GM23248 (cell line): ENCODE measurements around the gene TWNK. TPM values are rescaled to one million over a fixed set of nuclear protein-coding genes. Genes with fewer than 3 reads are reported as not detected.

Source experiments
- DNase-seq: peaks from one replicate; pipeline ENCODE4 v3.0.0-alpha.2; 2015
- H2AFZ ChIP-seq: fragments of 200-600 bp; sonication (generic); 2 replicates; pipeline ENCODE4 v1.6.1; 2016; ENCODE audit warnings: antibody characterized with exemption
- H3F3A ChIP-seq: fragments of 200-600 bp; sonication (generic); 2 replicates; pipeline ENCODE4 v1.6.1; 2016; ENCODE audit warnings: mild to moderate bottlenecking, antibody characterized with exemption, mixed run types; ENCODE audit not compliant: insufficient read depth
- H3K27ac ChIP-seq: fragments of 200-600 bp; sonication (generic); 2 replicates; pipeline ENCODE4 v1.5.1; 2016; ENCODE audit warnings: mild to moderate bottlenecking
- H3K27me3 ChIP-seq: fragments of 200-600 bp; sonication (generic); replicated peaks from 2 replicates; pipeline ENCODE4 v1.6.1; 2016; ENCODE audit warnings: mild to moderate bottlenecking; ENCODE audit not compliant: insufficient read depth
- H3K36me3 ChIP-seq: fragments of 200-600 bp; sonication (generic); 2 replicates; pipeline ENCODE4 v1.6.1; 2016; ENCODE audit warnings: low read depth, mild to moderate bottlenecking
- H3K4me1 ChIP-seq: fragments of 200-600 bp; sonication (generic); 2 replicates; pipeline ENCODE4 v1.6.1; 2016; ENCODE audit warnings: mild to moderate bottlenecking; ENCODE audit not compliant: insufficient read depth
- H3K4me2 ChIP-seq: fragments of 200-600 bp; sonication (generic); one replicate; pipeline ENCODE4 v1.6.1; 2016; ENCODE audit warnings: mild to moderate bottlenecking; ENCODE audit not compliant: unreplicated experiment
- H3K4me3 ChIP-seq: fragments of 200-600 bp; sonication (generic); 2 replicates; pipeline ENCODE4 v1.5.1; 2016; ENCODE audit warnings: mild to moderate bottlenecking
- H3K79me2 ChIP-seq: fragments of 200-600 bp; sonication (generic); 2 replicates; pipeline ENCODE4 v1.6.1; 2016; ENCODE audit warnings: mild to moderate bottlenecking; ENCODE audit not compliant: insufficient read depth
- H3K9ac ChIP-seq: fragments of 200-600 bp; sonication (generic); 2 replicates; pipeline ENCODE4 v1.6.1; 2016; ENCODE audit warnings: mild to moderate bottlenecking
- H3K9me2 ChIP-seq: fragments of 200-600 bp; sonication (generic); 2 replicates; pipeline ENCODE4 v1.6.1; 2016; ENCODE audit warnings: mixed run types, mild to moderate bottlenecking, moderate library complexity; ENCODE audit not compliant: insufficient read depth
- H3K9me3 ChIP-seq: fragments of 200-600 bp; sonication (generic); one replicate; pipeline ENCODE4 v1.6.1; 2017; ENCODE audit warnings: low read depth
- H4K20me1 ChIP-seq: fragments of 200-600 bp; sonication (generic); 2 replicates; pipeline ENCODE4 v1.6.0; 2016; ENCODE audit not compliant: insufficient read depth
- EZH2 ChIP-seq: fragments of 200-600 bp; sonication (generic); IDR thresholded peaks from 2 replicates; pipeline ENCODE4 v1.6.1; 2018; ENCODE audit warnings: antibody characterized with exemption, mild to moderate bottlenecking; ENCODE audit not compliant: insufficient read depth, poor library complexity, severe bottlenecking
- EZH2phosphoT487 ChIP-seq: fragments of 200-600 bp; sonication (generic); IDR thresholded peaks from 2 replicates; pipeline ENCODE4 v1.6.1; 2018; ENCODE audit warnings: antibody characterized with exemption, moderate library complexity, mild to moderate bottlenecking, low read depth; ENCODE audit not compliant: insufficient read depth
- WGBS, 2 experiments: methylation state at CpG; one replicate each; pipeline ENCODE4 v1.1.6; 2015 to 2017; ENCODE audit warnings: low lambda C conversion rate in 2 of 2, low coverage in 1 of 2; ENCODE audit errors: missing lambda C conversion rate in 2 of 2; 5-methylcytosine and 5-hydroxymethylcytosine counted together
- in situ Hi-C: fragments of 300-500 bp; cut with MboI; formaldehyde crosslinking; loops from 2 replicates; pipeline ENCODE4 v1.15.0; 2020
- polyA plus RNA-seq: library from polyadenylated mRNA; unstranded; fragments of >200 nt; fragmentation: Nextera tagmentation; extraction: Ambion mirVana; gene quantifications from 2 replicates; pipeline ENCODE4 v1.2.1, GENCODE V29; 2016
- total RNA-seq: library from RNA; depleted of rRNA; stranded (reverse); fragments of >200 nt; shearing (Covaris generic); gene quantifications from 2 replicates; pipeline ENCODE4 v1.2.3, GENCODE V29; 2014

Gene TWNK
- total and polyA plus RNA-seq, 2 experiments from 2014 or later = 4.4 TPM

GRCh38 chr10:101007099-101007711 is 19.9 kb downstream of the TWNK start:
- in situ Hi-C loops = no loop called here
- H3K4me2 ChIP-seq = no peak overlapping the region
- H2AFZ ChIP-seq = no peak overlapping the region
- 50 to 69% methylated on average over 11 of the region's 11 CpGs for WGBS, 2 experiments
- H3K27me3 ChIP-seq = no peaks in the 10 kb centered on the region
- no peaks in the 10 kb centered on the region for H3K9me3 ChIP-seq
- H4K20me1 ChIP-seq = no peaks in the 10 kb centered on the region
- no peaks in the 10 kb centered on the region for H3K9me2 ChIP-seq
- no peak for DNase-seq
- TF ChIP-seq EZH2 (no peak), EZH2phosphoT487 (no peak)
- peaks cover 23% of the 10 kb centered on the region for H3K36me3 ChIP-seq
- H3K4me1 ChIP-seq = 0 out of 2 replicates have a peak, but pooled peaks cover 2% of the 10 kb centered on the region
- no peak overlapping the region for H3K4me3 ChIP-seq
- peak overlapping the region; percentile 21; the same call in 1 of the 2 replicates for H3K9ac ChIP-seq
- no peak overlapping the region for H3K27ac ChIP-seq
- H3K79me2 ChIP-seq = peaks cover 39% of the 10 kb centered on the region
- 0 out of 2 replicates have a peak, but pooled peaks cover under 1% of the 10 kb centered on the region for H3F3A ChIP-seq

GRCh38 chr10:101007915-101008822 is 20.8 kb downstream of the TWNK start:
- no peak for TF ChIP-seq EZH2phosphoT487
- no peak for TF ChIP-seq EZH2
- H3K9me2 ChIP-seq = no peaks in the 10 kb centered on the region
- H3K27ac ChIP-seq = no peak overlapping the region
- H3K9ac ChIP-seq = no peak overlapping the region
- DNase-seq = peak; percentile 33
- in situ Hi-C loops = no loop called here
- peaks cover 9% of the 10 kb centered on the region; the same call in 1 of the 2 replicates for H3K4me1 ChIP-seq
- peaks cover 30% of the 10 kb centered on the region for H3K79me2 ChIP-seq
- no peaks in the 10 kb centered on the region for H3K27me3 ChIP-seq
- H4K20me1 ChIP-seq = no peaks in the 10 kb centered on the region
- H3F3A ChIP-seq = peaks cover 8% of the 10 kb centered on the region; the same call in 1 of the 2 replicates
- no peak overlapping the region for H3K4me3 ChIP-seq
- no peak overlapping the region for H3K4me2 ChIP-seq
- WGBS, 2 experiments = 54 to 71% methylated on average over 6 to 13 of the region's 13 CpGs
- no peaks in the 10 kb centered on the region for H3K9me3 ChIP-seq
- H2AFZ ChIP-seq = no peak overlapping the region
- H3K36me3 ChIP-seq = peaks cover 20% of the 10 kb centered on the region

- Histone ChIP-seq H3K9ac (no peak overlapping the region), H3K9me2 (no peaks in the 10 kb centered on the region), H3K27me3 (no peaks in the 10 kb centered on the region), H3K79me2 (peaks cover 22% of the 10 kb centered on the region), H3K4me1 (peaks cover 14% of the 10 kb centered on the region; the same call in 1 of the 2 replicates), H3K36me3 (peaks cover 19% of the 10 kb centered on the region; the same call in 1 of the 2 replicates), H4K20me1 (no peaks in the 10 kb centered on the region), H3K4me3 (no peak overlapping the region), H3F3A (peaks cover 13% of the 10 kb centered on the region; the same call in 1 of the 2 replicates), H3K27ac (no peak overlapping the region), H3K9me3 (no peaks in the 10 kb centered on the region), H3K4me2 (no peak overlapping the region), H2AFZ (no peak overlapping the region)
- WGBS, 2 experiments = 88 to 91% methylated on average over 5 to 6 of the region's 6 CpGs
- no peak for TF ChIP-seq EZH2phosphoT487
- TF ChIP-seq EZH2 = no peak
- no peak for DNase-seq
- in situ Hi-C loops = no loop called here
Observed at GRCh38 chr10:101008823-101009423, 21.6 kb downstream of the TWNK start.

GRCh38 chr10:101010329-101010728 is 23.0 kb downstream of the TWNK start:
- H3K27ac ChIP-seq = no peak overlapping the region
- H3K79me2 ChIP-seq = peaks cover 8% of the 10 kb centered on the region; the same call in 1 of the 2 replicates
- peaks cover 20% of the 10 kb centered on the region for H3K4me1 ChIP-seq
- no peak overlapping the region for H2AFZ ChIP-seq
- in situ Hi-C loops = no loop called here
- H3K9ac ChIP-seq = no peak overlapping the region
- no peak overlapping the region for H3K4me3 ChIP-seq
- TF ChIP-seq EZH2phosphoT487 = no peak
- TF ChIP-seq EZH2 = no peak
- H3K27me3 ChIP-seq = no peaks in the 10 kb centered on the region
- peaks cover 20% of the 10 kb centered on the region; the same call in 1 of the 2 replicates for H3F3A ChIP-seq
- H3K9me2 ChIP-seq = no peaks in the 10 kb centered on the region
- H4K20me1 ChIP-seq = no peaks in the 10 kb centered on the region
- DNase-seq = no peak
- H3K9me3 ChIP-seq = no peaks in the 10 kb centered on the region
- no peak overlapping the region for H3K4me2 ChIP-seq
- H3K36me3 ChIP-seq = peaks cover 13% of the 10 kb centered on the region; the same call in 1 of the 2 replicates
- 89 to 95% methylated on average over 20 to 22 of the region's 22 CpGs for WGBS, 2 experiments
